Epithelial cell of esophagus (primary cell): ENCODE results near the gene DFFB.

ENCODE experiments used
- DNase-seq: peaks from one replicate; pipeline ENCODE4 v3.0.0; 2010; ENCODE audit warnings: low read depth
- H3K4me3 ChIP-seq: 2 replicates; pipeline ENCODE4 v1.5.1; 2011; ENCODE audit warnings: mild to moderate bottlenecking, low read length, control low read depth
- TF ChIP-seq, protein P1 (sequence below): IDR thresholded peaks from 2 replicates; pipeline ENCODE4 v1.5.1; 2011; ENCODE audit warnings: low read depth, mild to moderate bottlenecking, low read length, control low read depth, inconsistent platforms; ENCODE audit not compliant: insufficient read depth; ENCODE audit errors: missing control alignments

Gene DFFB

DNA sequence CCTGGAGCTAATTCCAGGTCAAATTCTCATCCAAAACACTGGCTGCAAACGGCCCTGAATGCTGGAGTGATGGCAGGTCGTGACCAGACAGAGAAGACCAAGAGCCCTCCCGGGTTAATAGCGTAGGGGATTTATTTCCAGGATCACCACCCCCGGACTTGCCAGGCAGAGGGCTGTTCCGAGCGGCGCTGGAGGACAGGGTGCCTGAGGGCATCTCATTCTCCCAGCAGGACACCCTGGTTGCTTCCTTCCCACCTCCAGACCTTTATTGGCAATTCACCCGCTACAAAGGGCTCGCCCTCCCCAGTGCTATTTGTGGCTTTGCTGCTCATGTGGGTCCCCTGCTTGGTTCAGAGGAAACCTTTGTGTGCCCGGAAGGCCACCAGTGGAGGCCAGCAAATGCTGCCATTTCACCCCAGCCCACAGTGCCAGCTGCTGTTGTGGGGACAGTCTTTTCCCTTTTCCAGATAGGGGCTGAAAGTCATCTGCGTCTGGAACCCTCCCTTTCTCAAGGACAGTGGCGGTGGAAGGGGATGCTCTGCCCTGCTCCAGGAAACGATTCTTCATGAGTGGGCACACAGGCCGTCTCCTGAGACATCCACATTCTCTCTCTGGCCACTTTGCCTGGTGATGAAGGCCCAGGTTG is 61.8 kb downstream of the DFFB start:
- no peak for DNase-seq
- TF ChIP-seq, protein P1, sequence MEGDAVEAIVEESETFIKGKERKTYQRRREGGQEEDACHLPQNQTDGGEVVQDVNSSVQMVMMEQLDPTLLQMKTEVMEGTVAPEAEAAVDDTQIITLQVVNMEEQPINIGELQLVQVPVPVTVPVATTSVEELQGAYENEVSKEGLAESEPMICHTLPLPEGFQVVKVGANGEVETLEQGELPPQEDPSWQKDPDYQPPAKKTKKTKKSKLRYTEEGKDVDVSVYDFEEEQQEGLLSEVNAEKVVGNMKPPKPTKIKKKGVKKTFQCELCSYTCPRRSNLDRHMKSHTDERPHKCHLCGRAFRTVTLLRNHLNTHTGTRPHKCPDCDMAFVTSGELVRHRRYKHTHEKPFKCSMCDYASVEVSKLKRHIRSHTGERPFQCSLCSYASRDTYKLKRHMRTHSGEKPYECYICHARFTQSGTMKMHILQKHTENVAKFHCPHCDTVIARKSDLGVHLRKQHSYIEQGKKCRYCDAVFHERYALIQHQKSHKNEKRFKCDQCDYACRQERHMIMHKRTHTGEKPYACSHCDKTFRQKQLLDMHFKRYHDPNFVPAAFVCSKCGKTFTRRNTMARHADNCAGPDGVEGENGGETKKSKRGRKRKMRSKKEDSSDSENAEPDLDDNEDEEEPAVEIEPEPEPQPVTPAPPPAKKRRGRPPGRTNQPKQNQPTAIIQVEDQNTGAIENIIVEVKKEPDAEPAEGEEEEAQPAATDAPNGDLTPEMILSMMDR, result no peak
- no peak overlapping the region for H3K4me3 ChIP-seq

DNA sequence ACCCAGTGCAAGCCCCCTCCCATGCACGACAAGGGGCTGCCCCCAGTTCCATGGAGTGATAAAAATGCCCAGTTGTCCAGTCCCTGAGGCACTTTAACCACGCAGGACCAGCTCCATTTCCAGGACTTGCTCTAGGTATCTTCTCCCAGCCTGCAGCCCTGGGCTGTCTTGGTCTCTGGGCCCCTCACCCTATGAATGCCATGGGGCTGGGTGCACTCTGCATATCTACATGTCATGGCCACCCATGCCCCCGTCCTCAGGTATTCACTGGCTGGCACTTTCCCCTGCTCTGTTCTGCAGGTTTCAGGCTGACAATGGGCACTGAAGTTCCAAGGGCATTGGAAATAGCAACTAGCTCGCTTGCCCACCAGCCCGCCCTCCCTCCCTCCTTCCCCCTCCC is 62.4 kb downstream of the DFFB start:
- H3K4me3 ChIP-seq, result no peak overlapping the region
- DNase-seq, result no peak
- TF ChIP-seq, protein P1, result no peak

DNA sequence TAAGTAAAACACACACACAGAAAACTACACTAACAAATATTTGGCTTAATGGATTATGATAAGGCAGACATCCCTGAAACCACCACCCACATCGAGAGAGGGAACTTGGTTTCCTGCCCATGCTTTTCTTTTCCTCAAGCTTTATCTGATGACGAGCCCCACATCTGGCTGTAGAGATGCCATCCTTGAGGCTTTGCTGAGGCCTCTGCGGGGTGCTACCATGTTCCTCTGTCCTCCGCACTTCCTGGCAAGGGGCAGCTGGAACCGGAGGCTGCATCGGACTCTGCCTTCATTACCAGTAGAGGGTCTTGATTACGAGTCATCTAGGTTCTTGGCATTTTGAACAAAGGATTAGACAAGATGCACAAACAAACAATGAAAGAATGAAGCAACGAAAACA is 64.5 kb downstream of the DFFB start:
- DNase-seq, result no peak
- TF ChIP-seq, protein P1, result no peak
- H3K4me3 ChIP-seq, result no peak overlapping the region

DNA sequence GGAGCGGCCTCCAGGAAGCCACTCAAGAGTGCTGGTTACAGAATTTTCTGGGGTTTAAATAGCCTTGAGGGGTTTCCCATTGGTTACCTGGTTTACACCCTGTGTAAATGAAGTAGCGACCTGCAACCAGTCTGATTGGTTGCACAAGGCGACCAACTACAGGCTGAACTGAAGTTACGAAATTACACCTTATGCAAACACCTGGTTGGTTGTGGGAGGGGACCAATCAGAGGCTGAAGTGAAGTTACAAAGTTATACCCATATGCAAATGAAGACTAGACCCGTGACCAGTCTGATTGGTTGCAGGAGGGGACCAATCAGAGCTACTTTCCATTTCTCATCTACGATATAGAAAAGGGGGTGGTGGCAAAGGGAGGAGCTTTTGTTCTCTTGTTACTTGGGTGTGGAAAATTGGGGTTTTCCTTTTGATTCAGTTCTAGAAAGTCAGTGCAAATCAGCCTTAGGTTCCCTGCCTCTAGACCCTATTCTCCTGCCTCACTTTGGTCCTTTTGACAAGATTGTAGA is 65.0 kb downstream of the DFFB start:
- no peak for DNase-seq
- TF ChIP-seq, protein P1, result no peak
- H3K4me3 ChIP-seq, result no peak overlapping the region

DNA sequence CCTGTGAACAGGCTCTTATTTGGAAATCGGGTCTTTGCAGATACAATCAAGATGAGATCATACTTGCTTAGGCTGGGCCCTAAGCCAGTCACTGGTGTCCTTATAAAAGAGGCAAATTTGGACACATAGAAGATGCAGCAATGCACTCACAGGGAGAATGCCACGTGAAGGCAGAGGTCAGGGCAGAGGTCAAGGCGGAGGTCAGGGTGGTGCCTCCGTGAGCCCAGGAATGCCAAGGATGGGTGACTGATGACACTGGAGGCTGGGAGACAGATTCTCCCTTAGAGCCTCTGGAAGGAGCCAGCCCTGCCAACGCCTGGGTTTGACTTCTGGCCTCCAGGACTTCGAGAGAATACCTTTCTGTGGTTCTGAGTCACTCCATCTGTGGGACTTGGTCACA is 65.6 kb downstream of the DFFB start:
- TF ChIP-seq, protein P1, result no peak
- no peak for DNase-seq
- no peak overlapping the region for H3K4me3 ChIP-seq

DNA sequence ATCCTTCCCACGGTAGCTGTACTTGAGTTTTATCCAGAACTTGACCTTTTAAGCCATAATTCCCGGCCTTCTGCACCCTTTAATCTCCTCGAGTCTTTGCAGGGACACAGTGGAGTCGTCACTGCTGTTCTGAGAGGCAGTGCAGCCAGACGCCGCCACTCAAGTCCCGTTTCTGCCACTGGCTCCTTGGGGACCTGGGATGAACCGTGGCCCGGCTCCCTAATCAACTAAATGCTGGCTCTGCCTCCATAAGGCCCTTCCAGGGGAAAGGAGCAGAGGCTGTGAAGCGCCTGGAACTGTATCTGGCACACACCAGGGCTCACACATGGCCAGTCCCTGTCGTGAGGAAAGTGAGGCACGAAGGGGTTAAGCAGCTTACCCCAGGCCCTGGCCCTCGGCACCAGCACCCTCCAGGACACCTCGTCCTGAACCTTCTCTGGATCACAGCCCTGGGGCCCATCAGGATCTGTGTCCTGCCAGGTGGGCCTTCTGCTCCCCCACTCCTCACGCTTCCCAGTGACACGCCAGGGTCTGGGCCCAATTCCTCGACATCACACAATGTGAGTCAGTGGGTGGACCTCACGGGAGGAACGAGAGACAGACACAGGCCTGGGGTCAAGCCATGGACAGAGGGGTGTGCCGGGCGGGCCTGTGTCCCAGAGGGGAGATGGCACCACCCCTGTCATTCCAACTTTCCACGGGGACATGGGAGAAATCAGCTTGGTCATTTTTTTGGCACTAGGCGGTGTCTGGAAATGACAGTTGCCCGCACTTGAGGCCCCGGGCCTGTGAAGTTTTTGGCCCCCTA is 66.3 kb downstream of the DFFB start:
- no peak overlapping the region for H3K4me3 ChIP-seq
- TF ChIP-seq, protein P1, result no peak
- no peak for DNase-seq
